Muscle layer of colon (tissue), 2 donors: Measurements from ENCODE around the gene GNG12.

Experiments used
- H3K27ac ChIP-seq: one replicate; pipeline ENCODE4 v1.7.0; 2013; ENCODE audit warnings: low read depth, mild to moderate bottlenecking, low read length, moderate library complexity
- H3K27me3 ChIP-seq, 2 donors: one replicate each; pipeline ENCODE4 v1.7.0; 2013; ENCODE audit warnings: low read length in 2 of 2, mild to moderate bottlenecking in 2 of 2; ENCODE audit not compliant: insufficient read depth in 2 of 2, control insufficient read depth in 1 of 2
- H3K36me3 ChIP-seq: one replicate; pipeline ENCODE4 v1.7.0; 2013; ENCODE audit warnings: mild to moderate bottlenecking, low read length; ENCODE audit not compliant: insufficient read depth
- H3K4me1 ChIP-seq: one replicate; pipeline ENCODE4 v1.7.0; 2013; ENCODE audit warnings: mild to moderate bottlenecking, low read length; ENCODE audit not compliant: insufficient read depth
- H3K4me3 ChIP-seq, 2 donors: one replicate each; pipeline ENCODE4 v1.7.0; 2013; ENCODE audit warnings: low read length in 2 of 2, low read depth in 1 of 2, mild to moderate bottlenecking in 1 of 2, moderate library complexity in 1 of 2
- H3K9ac ChIP-seq: one replicate; pipeline ENCODE4 v1.7.0; 2013; ENCODE audit warnings: low read length
- H3K9me3 ChIP-seq: one replicate; pipeline ENCODE4 v1.7.0; 2013; ENCODE audit warnings: mild to moderate bottlenecking, low read length
- donor health status: abdominal sarcoma.
- donor health status: Adenocarcinoma of cecum.

The GNG12 gene

DNA sequence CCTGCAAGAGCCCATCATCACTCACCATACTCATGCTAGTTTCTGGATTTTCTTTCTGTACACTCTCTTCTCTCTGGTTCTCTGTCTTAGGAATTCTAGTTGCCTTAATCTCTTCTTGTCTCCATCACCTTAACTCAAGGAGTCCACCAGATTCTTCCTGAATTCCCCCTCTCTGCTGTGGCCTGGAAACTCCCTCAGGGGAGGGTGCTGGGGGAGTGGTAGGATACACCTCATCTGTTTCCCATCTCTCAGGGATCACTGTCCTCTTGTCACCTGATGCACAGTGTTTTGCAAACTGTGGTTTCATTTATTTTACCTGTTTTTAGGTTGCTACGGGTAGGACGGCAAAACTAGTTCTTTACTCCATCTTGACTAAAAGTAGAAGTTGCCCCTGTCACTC is 6.6 kb upstream of the GNG12 start:
- no peak overlapping the region for H3K4me3 ChIP-seq
- no peaks in the 10 kb centered on the region for H3K9me3 ChIP-seq
- no peak overlapping the region for H3K9ac ChIP-seq
- H3K27me3 ChIP-seq, result no peaks in the 10 kb centered on the region
- no peak overlapping the region for H3K27ac ChIP-seq
- peaks cover 4% of the 10 kb centered on the region for H3K4me1 ChIP-seq
- no peaks in the 10 kb centered on the region for H3K36me3 ChIP-seq

DNA sequence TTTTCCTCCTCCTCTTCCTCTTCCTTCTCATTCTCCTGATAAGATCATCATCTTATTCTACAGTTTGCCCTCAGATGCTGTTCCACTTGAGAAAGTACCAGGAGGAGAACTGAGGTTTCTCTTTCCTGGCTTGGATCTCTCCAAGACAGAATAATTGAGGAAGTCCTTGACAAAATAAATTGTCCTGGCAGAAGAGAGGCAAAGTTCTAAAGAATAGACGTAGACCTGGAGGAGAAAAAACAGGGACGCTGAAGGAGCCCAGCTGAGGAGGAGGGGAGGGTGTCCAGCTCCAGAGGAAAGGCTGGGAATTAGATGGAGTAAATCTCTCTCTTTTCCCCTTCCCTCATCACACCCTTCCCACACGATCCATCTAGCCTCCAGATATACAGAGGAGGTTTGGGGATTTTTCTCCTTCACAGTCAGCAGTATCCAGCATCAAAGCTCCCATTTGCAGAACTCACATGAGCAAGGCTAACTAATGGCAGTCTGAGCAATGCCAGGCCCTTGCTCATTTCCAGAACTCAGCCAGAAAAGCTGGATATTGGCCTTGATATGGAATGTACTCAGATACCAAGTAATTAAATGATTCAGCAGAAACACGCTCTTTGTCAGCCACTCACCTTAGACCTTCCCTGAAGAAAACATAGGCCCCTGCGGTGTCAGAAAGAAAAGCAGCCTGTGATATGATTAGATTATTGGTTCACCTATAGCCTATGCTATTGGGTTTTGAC is 5.1 kb upstream of the GNG12 start:
- H3K9ac ChIP-seq, result no peak overlapping the region
- H3K4me3 ChIP-seq, result no peak overlapping the region
- peaks cover 4% of the 10 kb centered on the region for H3K4me1 ChIP-seq
- peak overlapping the region; percentile 61 for H3K27ac ChIP-seq
- H3K9me3 ChIP-seq, result no peaks in the 10 kb centered on the region
- no peaks in the 10 kb centered on the region for H3K36me3 ChIP-seq
- no peaks in the 10 kb centered on the region for H3K27me3 ChIP-seq

DNA sequence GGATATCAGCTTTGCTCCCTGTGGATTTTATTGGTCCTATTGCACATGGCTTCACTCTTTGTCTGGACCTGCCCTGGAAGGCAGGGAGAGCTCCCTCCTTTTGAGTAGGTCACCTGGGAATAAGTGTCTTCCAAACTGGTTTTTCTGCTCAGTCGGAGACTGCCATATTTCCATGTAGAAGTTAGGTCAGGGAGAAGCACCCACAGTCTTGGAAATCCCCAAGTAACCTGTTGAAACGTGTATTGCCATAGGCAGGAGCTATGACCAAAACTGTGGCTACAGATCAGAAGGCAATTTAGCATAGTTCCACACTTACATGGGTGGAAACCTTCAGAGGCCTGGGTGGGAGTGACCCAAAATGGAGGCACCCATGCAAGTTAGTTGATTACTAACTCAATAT is 3.5 kb upstream of the GNG12 start:
- Histone ChIP-seq H3K4me3 (no peak overlapping the region), H3K9ac (no peak overlapping the region), H3K9me3 (no peaks in the 10 kb centered on the region), H3K36me3 (no peaks in the 10 kb centered on the region), H3K27me3 (no peaks in the 10 kb centered on the region), H3K4me1 (peaks cover 4% of the 10 kb centered on the region), H3K27ac (no peak overlapping the region)

DNA sequence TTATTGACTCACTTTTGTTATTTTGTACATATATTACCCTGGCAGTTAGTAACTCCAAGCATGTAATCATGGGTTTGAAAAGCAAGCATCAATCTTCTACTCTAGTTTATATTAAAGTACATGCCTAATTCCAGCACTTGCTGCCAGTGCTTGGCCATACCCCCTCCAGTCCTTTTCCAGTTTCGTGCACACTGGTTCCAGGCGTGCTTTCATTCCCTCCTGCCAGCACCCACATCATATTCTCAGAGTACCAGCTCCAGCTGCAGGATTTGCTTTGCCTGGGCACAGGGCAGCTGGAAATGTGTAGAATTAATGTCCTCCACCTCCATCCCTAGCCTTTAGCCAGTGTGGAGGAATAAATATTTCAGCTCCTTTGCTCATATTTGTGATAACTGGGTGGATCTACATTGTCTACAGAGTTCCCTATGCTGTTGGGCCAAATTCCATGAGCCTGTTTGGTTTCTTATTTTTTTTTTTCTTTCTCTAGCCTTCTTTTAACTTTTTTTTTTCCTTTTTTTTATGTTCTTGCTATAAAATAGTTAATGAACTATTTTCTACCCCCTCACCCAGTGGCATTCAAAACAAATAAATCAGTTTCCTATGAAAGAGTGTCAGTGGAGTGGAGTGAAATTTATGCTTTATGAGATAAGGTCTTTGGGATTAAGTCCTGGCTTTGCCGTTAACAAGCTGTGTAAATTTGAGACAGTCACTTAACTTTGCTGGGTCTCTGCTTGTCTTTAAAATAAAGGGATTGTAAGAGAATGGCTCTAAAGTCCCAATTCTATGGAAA is 2.6 kb upstream of the GNG12 start:
- Histone ChIP-seq H3K36me3 (no peaks in the 10 kb centered on the region), H3K9ac (no peak overlapping the region), H3K27ac (no peak overlapping the region), H3K27me3 (no peaks in the 10 kb centered on the region), H3K4me1 (peaks cover 8% of the 10 kb centered on the region), H3K9me3 (no peaks in the 10 kb centered on the region), H3K4me3 (no peak overlapping the region)

DNA sequence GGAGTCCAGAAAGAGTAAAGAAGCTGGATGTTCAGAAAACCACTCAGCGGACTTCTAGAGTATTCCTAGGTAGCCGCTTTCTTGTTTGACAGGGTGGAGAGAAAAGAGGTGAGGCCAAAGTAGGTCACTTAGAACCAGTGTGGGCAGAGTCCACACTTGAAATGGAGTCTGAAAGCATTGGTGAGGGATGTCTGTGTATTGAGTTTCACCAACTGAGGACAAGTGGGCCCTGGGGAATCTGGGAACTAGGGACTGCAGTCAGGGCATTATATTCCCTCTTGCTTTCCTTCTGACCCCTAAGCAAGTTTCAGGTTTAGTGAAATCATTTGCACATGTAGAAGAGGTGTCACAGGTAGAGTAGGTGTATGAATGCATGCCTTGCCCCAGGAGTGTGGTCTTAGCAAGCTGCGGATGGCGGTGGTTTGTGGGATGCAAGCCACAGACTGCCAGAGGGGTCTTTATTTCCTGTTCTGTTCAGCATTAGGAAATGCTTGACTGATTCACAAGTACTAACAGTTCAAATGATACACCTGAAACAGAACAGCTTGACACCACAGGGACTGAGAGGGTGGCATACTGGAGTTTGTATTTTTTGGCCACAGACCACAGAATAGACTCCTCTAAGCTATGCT is 1.1 kb upstream of the GNG12 start:
- H3K4me1 ChIP-seq, result peaks cover 8% of the 10 kb centered on the region
- H3K27ac ChIP-seq, result no peak overlapping the region
- no peaks in the 10 kb centered on the region for H3K36me3 ChIP-seq
- H3K4me3 ChIP-seq, result no peak overlapping the region
- H3K9ac ChIP-seq, result no peak overlapping the region
- no peaks in the 10 kb centered on the region for H3K27me3 ChIP-seq
- H3K9me3 ChIP-seq, result no peaks in the 10 kb centered on the region

DNA sequence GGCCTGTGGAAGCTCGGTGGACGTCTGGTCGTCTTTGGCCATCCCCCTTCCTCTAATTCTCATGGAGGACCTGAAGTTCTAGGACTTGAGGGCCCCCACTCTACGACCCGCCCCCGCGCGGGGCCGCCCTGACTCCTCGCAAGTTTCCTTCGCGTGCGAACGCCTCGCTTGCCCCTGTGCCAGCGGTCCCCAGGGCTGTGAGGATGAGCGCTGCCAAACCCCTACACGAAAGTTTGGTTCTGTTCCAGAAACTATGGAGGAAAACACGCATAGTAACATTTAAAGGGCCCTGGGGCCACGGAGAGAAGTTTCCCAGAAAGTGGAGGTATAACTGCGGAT is 304 bp upstream of the GNG12 start:
- H3K4me3 ChIP-seq, result peak overlapping the region; percentile 61 to 81
- no peak overlapping the region for H3K9ac ChIP-seq
- H3K9me3 ChIP-seq, result no peaks in the 10 kb centered on the region
- H3K36me3 ChIP-seq, result no peaks in the 10 kb centered on the region
- H3K4me1 ChIP-seq, result peaks cover 8% of the 10 kb centered on the region
- peak overlapping the region; percentile 77 for H3K27ac ChIP-seq
- H3K27me3 ChIP-seq, result no peaks in the 10 kb centered on the region

DNA sequence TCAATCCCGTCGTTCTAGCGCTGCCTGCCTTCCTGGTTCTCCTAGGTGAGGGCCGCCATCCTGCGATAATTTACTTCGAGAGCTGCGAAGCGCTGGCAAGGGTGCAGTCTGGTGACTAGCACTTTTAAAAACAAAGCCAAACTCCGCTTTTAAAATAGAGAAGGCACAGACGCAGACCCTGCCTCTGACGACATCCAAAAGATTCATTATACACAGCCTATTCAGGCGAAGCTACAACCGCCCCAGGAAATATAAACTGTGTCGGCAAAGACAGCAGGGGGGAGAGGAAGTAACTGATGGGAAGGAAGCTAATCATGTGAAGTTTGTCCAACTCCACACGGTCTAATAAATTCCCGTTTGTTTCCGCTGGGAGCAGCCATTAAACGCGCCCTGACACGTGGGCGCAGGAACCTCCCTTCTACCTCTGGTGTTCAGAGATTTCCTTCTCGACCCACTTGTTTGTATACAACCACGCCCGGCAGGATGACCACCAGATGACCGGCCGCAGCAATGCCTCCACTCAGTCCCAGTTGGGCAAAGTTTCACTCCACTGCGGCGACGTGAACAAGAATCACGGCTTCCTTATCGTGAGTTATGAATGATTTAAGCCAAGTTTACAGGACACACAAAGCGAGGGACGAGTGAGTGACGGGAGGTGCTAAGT is 1.3 kb downstream of the GNG12 start:
- Histone ChIP-seq H3K36me3 (no peaks in the 10 kb centered on the region), H3K9me3 (no peaks in the 10 kb centered on the region), H3K9ac (peak overlapping the region; percentile 42), H3K4me3 (peak overlapping the region; percentile 61 to 81), H3K27me3 (no peaks in the 10 kb centered on the region), H3K27ac (peak overlapping the region; percentile 77), H3K4me1 (peaks cover 10% of the 10 kb centered on the region)

DNA sequence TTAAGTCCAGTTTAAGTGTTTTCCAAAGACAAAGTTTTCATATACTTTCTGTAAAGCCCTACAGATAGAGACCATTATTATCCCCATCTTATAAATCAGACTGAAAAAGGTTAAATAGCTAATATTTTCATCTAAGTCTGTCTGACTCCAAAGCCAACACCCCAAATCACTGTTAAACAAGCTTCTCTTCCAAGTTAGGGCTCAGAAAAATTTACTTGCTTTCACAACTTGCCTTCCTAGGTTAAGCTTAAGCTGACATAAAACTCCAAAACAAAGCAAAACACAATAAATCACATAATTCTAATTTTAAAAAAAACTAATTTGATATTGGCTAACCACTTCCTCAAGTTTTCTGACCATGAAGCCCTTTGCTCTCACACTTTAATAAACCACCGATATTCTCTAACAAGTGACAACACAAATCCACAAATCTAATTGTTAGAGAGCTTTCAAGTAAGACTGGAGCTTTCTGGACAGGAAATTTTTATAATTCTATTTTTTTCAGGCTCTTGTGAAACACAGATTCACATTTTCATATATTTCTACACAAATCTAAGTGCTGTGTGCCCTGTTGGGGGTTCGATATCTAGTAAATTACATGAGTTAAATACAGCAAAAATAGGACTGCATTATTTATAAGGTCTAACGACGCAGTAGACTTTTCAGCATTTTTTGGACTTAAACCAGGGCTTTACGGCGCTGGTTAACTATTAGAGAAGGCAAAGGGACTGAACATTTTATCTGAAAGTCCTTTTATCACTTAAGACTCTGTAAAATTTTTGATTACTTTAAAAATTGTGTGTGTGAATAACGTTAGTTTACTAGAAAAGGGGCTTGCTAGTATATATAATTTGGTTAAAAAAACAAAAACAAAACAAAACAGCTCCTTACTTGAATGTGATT is 2.1 kb downstream of the GNG12 start:
- H3K4me1 ChIP-seq, result peaks cover 10% of the 10 kb centered on the region
- H3K36me3 ChIP-seq, result no peaks in the 10 kb centered on the region
- no peaks in the 10 kb centered on the region for H3K9me3 ChIP-seq
- peak overlapping the region; percentile 61 to 81 for H3K4me3 ChIP-seq
- H3K27ac ChIP-seq, result peak overlapping the region; percentile 77
- no peaks in the 10 kb centered on the region for H3K27me3 ChIP-seq
- peak overlapping the region; percentile 42 for H3K9ac ChIP-seq

DNA sequence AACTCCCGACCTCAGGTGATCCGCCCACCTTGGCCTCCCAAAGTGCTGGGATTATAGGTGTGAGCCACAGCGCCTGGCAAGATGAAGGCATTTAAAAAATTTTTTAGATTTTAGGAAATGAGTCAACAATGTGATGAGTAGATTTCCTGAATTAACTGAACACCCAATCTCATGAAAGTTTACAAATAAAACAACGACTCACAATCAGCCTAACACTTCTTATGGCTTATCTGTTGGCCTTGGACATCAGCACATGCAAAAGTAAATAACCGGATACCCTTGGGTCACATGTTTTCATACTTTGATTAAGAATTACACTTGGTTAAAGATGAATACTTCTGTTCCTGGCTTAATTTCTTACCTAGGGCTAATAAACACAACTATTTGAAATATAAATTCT is 3.0 kb downstream of the GNG12 start:
- Histone ChIP-seq H3K4me3 (no peak overlapping the region), H3K4me1 (peaks cover 10% of the 10 kb centered on the region), H3K9ac (no peak overlapping the region)

DNA sequence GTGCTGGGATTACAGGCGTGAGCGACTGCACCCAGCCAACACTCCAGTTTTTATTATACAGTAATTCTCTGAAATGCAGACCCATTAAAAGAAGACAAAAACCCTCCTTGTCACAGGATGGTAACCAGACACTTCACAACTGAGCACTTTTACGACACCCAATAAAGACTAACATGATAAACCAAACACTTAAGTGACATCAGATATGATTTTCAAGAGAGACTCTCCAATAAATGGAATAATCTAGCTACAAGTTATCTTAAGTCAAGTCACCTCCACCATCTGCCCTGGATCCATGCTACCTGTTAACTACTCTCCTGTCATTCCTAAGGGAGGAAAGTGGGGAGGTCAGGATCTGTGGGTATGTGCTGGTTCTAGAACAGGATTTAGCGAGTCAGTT is 5.6 kb downstream of the GNG12 start:
- H3K9me3 ChIP-seq, result no peaks in the 10 kb centered on the region

More for the DNA sequence above, 3.0 kb downstream of the GNG12 start:
- Histone ChIP-seq H3K27ac (no peak overlapping the region), H3K9me3 (no peaks in the 10 kb centered on the region), H3K27me3 (no peaks in the 10 kb centered on the region), H3K36me3 (no peaks in the 10 kb centered on the region)

More for the DNA sequence above, 5.6 kb downstream of the GNG12 start:
- Histone ChIP-seq H3K27ac (no peak overlapping the region), H3K4me1 (peaks cover 10% of the 10 kb centered on the region), H3K27me3 (no peaks in the 10 kb centered on the region), H3K36me3 (no peaks in the 10 kb centered on the region), H3K9ac (no peak overlapping the region), H3K4me3 (no peak overlapping the region)
